Natural killer cell (primary cell): ENCODE results near the gene HSPG2. TPM values are rescaled to one million over a fixed set of nuclear protein-coding genes. Genes with fewer than 3 reads are reported as not detected.

Experiments used
- ATAC-seq, 3 donors: fragments of 150-1000 bp in 2 of 3; fragments of 200-7000 bp in 1 of 3; cut with Tn5 transposase; 1 replicate in 1 of 3; 2 replicates in 2 of 3; pipeline ENCODE4 v1.10.0; 2021; ENCODE audit warnings: mild to moderate bottlenecking in 2 of 3, moderate library complexity in 2 of 3
- DNase-seq, 2 donors: peaks; one replicate each; pipeline versions ENCODE4 v3.0.0 to v3.0.0-alpha.2; 2013 to 2021; ENCODE audit warnings: mixed read lengths in 1 of 2
- H3K27ac ChIP-seq: one replicate; pipeline ENCODE4 v1.5.1; 2013; ENCODE audit warnings: mild to moderate bottlenecking, low read length
- H3K27me3 ChIP-seq: one replicate; pipeline ENCODE4 v1.6.1; 2013; ENCODE audit warnings: low read length; ENCODE audit not compliant: control insufficient read depth, insufficient read depth
- H3K36me3 ChIP-seq: one replicate; pipeline ENCODE4 v1.6.1; 2013; ENCODE audit warnings: low read length; ENCODE audit not compliant: control insufficient read depth, insufficient read depth
- H3K4me1 ChIP-seq: one replicate; pipeline ENCODE4 v1.6.1; 2013; ENCODE audit warnings: low read length; ENCODE audit not compliant: control insufficient read depth, insufficient read depth
- H3K4me3 ChIP-seq: one replicate; pipeline ENCODE4 v1.5.1; 2013; ENCODE audit warnings: low read length
- H3K9me3 ChIP-seq: one replicate; pipeline ENCODE4 v1.6.1; 2013; ENCODE audit warnings: low read length; ENCODE audit not compliant: control insufficient read depth, insufficient read depth
- H3K27ac Mint-ChIP-seq, 2 donors: one replicate each; pipeline ENCODE4 v1.8.0; 2022; ENCODE audit warnings: mild to moderate bottlenecking in 2 of 2, mixed read lengths in 2 of 2, moderate library complexity in 1 of 2
- H3K27me3 Mint-ChIP-seq, 2 donors: one replicate each; pipeline ENCODE4 v1.8.0; 2022; ENCODE audit warnings: low read depth in 2 of 2, mixed read lengths in 2 of 2
- H3K36me3 Mint-ChIP-seq: one replicate; pipeline ENCODE4 v1.8.0; 2022; ENCODE audit warnings: mixed read lengths
- H3K4me1 Mint-ChIP-seq, 2 donors: one replicate each; pipeline ENCODE4 v1.8.0; 2022; ENCODE audit warnings: mixed read lengths in 2 of 2
- H3K4me3 Mint-ChIP-seq: one replicate; pipeline ENCODE4 v1.8.0; 2022; ENCODE audit warnings: mild to moderate bottlenecking, moderate library complexity, mixed read lengths
- H3K9me3 Mint-ChIP-seq, 2 donors: one replicate each; pipeline ENCODE4 v1.8.0; 2022; ENCODE audit warnings: mixed read lengths in 2 of 2
- WGBS: methylation state at CpG from one replicate; pipeline ENCODE4 v1.1.7; 2013; ENCODE audit warnings: missing lambda C conversion rate; ENCODE audit not compliant: insufficient coverage; 5-methylcytosine and 5-hydroxymethylcytosine counted together
- intact Hi-C: fragments of 100-400 bp; cut with micrococcal nuclease; formaldehyde crosslinking; loops from one replicate; pipeline ENCODE4 v1.14.2; 2022
- total RNA-seq, 4 donors: library from RNA; stranded (reverse); fragments of 120-200 nt in 1 of 4; gene quantifications; one replicate each; pipeline versions ENCODE4 v1.2.3 to v1.2.4, GENCODE V29; 2013 to 2022
- TF ChIP-seq, protein P1 (sequence below): fragments of 200-600 bp; IDR thresholded peaks from one replicate; pipeline ENCODE4 v1.8.0; 2022; ENCODE audit warnings: antibody characterized with exemption

HSPG2 gene
- total RNA-seq, 3 donors from 2014 or later (not counting 1 experiment from before 2014, with no cell fraction given), result 0.54 to 0.93 (median 0.90) TPM

DNA sequence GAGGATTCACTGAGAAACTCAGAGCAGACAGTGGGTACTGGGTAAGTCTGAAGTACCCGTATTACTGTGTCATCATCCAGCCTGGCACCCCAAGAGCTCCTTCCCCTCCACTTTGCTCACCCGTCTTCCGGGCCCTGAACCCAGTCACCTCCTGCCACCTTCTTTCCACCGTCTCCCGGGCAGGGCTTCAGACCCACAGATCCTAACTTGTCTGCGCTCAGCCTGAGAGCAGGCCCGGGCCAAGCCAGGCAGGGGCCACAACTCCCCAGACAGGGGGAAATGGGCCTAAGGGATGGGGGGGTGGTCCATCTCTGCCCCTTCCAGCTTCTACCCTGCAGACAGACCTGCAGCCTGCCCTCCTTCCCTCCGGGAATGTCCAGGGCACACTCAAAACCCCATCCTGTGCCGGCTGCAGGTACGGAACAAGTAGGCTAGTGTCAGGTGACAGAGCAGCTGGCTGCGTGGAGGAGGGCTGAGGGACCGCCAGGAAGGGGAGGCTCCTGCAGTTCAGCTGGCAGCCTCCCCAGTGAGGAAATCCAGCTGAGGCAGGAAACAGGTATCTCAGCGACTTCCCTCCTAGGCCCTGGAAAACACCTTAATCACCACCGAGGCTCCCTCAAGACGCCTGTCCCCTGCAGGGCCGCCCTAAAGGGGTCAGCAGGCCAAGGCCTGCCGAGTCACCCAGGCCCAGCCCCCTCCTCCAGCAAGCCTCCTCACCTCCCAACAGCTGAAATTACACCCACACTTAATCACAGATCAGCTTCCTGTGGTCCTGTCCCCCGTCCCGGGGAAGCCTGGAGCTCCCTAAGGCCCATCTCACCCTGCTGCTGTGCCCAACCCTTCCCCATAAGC lies 3.5 kb downstream of the HSPG2 start:
- Mint-ChIP-seq H3K4me1 (peaks cover 7 to 11% of the 10 kb centered on the region in 2 donors), H3K9me3 (no peaks in the 10 kb centered on the region), H3K27ac (no peak overlapping the region), H3K4me3 (no peak overlapping the region), H3K36me3 (no peaks in the 10 kb centered on the region), H3K27me3 (peaks cover 0 to 31% of the 10 kb centered on the region in 2 donors)
- Histone ChIP-seq H3K4me1 (peaks cover 13% of the 10 kb centered on the region), H3K4me3 (no peak overlapping the region), H3K27me3 (peaks cover 9% of the 10 kb centered on the region), H3K36me3 (no peaks in the 10 kb centered on the region), H3K27ac (no peak overlapping the region), H3K9me3 (no peaks in the 10 kb centered on the region)
- TF ChIP-seq, protein P1, sequence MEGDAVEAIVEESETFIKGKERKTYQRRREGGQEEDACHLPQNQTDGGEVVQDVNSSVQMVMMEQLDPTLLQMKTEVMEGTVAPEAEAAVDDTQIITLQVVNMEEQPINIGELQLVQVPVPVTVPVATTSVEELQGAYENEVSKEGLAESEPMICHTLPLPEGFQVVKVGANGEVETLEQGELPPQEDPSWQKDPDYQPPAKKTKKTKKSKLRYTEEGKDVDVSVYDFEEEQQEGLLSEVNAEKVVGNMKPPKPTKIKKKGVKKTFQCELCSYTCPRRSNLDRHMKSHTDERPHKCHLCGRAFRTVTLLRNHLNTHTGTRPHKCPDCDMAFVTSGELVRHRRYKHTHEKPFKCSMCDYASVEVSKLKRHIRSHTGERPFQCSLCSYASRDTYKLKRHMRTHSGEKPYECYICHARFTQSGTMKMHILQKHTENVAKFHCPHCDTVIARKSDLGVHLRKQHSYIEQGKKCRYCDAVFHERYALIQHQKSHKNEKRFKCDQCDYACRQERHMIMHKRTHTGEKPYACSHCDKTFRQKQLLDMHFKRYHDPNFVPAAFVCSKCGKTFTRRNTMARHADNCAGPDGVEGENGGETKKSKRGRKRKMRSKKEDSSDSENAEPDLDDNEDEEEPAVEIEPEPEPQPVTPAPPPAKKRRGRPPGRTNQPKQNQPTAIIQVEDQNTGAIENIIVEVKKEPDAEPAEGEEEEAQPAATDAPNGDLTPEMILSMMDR, result no peak
- intact Hi-C loops, result no loop called here
- no peak for ATAC-seq
- 41% methylated on average over 19 of the region's 19 CpGs for WGBS
- peak in 1 of 2 donors; percentile 21 for DNase-seq

DNA sequence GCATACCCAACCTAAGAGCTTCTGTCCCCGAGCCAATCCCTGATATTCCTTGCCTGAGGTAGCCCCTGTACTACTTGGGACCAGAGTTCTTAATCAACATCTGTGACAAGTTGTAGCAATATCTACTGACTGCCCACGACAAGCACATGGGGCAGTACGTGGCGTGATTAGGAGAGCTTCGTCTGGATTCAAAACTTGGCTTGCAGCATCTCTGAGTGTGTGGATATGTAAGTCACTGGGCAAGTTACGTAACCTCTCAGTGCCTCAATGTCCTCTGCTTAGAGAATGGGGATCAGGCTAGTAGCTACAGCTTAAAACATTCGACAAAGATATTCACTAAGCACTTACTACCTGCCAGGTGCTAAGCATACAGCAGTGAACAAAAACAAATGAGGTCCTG lies 5.0 kb downstream of the HSPG2 start:
- H3K4me3 Mint-ChIP-seq, result no peak overlapping the region

GRCh38 chr1:21931171-21932093 lies 5.7 kb downstream of the HSPG2 start:
- H3K4me3 ChIP-seq, result no peak overlapping the region
- TF ChIP-seq, protein P1, result no peak
- no peaks in the 10 kb centered on the region for H3K36me3 ChIP-seq
- ATAC-seq, result no peak
- Mint-ChIP-seq H3K36me3 (no peaks in the 10 kb centered on the region), H3K9me3 (no peaks in the 10 kb centered on the region), H3K27me3 (peaks cover 0 to 22% of the 10 kb centered on the region in 2 donors), H3K27ac (no peak overlapping the region), H3K4me1 (no peaks in the 10 kb centered on the region), H3K4me3 (no peak overlapping the region)
- DNase-seq, result no peak
- H3K27ac ChIP-seq, result no peak overlapping the region
- peaks cover 5% of the 10 kb centered on the region for H3K4me1 ChIP-seq
- intact Hi-C loops, result no loop called here
- H3K27me3 ChIP-seq, result peaks cover 7% of the 10 kb centered on the region
- no peaks in the 10 kb centered on the region for H3K9me3 ChIP-seq
- 84% methylated on average over 15 of the region's 16 CpGs for WGBS

More for the DNA sequence above, 5.0 kb downstream of the HSPG2 start:
- H3K9me3 ChIP-seq, result no peaks in the 10 kb centered on the region
- no peak for ATAC-seq
- no peaks in the 10 kb centered on the region for H3K9me3 Mint-ChIP-seq
- TF ChIP-seq, protein P1, result no peak
- H3K27me3 Mint-ChIP-seq, result peaks cover 0 to 22% of the 10 kb centered on the region in 2 donors
- H3K27me3 ChIP-seq, result peaks cover 9% of the 10 kb centered on the region
- DNase-seq, result no peak
- WGBS, result 87% methylated on average over 7 of the region's 7 CpGs
- H3K4me3 ChIP-seq, result no peak overlapping the region
- H3K4me1 Mint-ChIP-seq, result no peaks in the 10 kb centered on the region
- no peak overlapping the region for H3K27ac ChIP-seq
- intact Hi-C loops, result no loop called here
- H3K36me3 ChIP-seq, result no peaks in the 10 kb centered on the region
- H3K27ac Mint-ChIP-seq, result no peak overlapping the region
- H3K36me3 Mint-ChIP-seq, result no peaks in the 10 kb centered on the region
- H3K4me1 ChIP-seq, result peaks cover 9% of the 10 kb centered on the region
